NCI-H1436 treated with DMSO at 0.1 percent for 48 hours (cell line): ENCODE measurements around the gene BCAS1.
"Not testable (repeated sequence)": the region's sequence is repeated elsewhere in the genome, so short reads cannot be mapped to it uniquely, and the experiment has no call there.

Experiments used
- DNase-seq: peaks from one replicate; lab custom pipeline; 2025; lab: John Stamatoyannopoulos, UW

The BCAS1 gene

DNA sequence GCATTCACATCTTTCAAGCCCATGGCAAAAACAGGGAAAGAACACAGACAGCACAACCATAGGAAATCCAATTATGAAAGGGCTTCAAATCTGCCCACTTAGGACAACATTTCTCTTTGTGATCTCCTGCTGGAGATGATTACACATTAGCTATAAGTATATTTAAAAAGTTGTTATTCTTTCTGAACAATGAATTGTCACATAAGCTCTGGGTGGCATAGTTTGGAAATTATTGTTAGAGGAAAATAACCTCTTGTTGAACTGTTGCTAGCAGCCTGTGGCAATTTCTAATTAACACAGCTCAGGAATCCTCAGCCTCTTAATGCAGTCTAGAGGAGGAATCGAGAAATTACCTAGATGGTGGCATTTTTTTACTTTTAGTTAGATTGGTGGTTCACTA is 54.9 kb downstream of the BCAS1 start:
- no peak for DNase-seq

DNA sequence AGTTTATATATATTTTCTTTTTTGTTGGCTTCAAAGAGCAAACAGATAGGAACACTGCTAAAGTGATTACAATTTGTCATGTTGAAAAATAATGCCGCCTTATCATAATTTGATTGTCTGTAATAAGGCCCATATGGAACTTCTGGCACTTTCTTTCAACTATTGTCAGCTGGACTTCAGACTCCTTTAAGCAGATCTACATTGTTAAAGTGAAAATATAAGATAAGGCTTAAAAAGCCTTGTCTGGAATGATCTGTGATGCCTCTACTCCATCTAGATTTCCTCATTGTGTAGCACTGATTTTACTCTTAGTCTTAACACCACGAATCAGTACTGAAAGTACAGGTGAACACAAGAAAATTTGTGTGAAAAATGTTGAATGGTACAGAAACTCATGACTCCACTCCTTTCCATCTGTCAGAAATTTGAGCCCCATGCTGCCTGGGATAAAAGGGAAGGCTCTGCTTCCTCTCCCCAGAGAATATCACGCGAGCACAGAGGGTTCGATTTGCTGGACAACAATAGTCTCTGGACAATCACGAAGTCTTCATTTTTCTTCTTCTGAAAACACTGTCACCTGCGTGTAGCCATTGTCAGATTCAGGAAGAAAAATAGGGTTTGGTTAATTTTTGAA is 56.0 kb downstream of the BCAS1 start:
- DNase-seq = no peak

DNA sequence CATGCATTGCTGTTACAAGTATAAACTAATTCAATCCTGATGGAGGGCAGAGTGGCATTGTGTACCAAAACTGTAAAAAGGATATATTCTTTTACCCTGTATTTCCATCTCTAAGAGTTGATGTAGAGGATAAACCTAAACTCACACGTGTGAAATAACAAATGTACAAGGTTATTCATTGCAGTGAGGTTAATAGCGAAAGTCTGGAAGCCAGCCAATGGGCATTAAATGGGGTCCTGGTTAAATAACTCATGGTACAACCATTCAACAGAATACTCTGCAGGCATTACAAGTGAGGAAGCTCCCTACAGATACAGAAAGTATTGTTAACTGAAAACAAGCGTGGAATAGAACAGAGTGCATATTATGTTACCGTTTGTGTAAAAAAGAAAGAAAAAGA is 56.9 kb downstream of the BCAS1 start:
- no peak for DNase-seq

DNA sequence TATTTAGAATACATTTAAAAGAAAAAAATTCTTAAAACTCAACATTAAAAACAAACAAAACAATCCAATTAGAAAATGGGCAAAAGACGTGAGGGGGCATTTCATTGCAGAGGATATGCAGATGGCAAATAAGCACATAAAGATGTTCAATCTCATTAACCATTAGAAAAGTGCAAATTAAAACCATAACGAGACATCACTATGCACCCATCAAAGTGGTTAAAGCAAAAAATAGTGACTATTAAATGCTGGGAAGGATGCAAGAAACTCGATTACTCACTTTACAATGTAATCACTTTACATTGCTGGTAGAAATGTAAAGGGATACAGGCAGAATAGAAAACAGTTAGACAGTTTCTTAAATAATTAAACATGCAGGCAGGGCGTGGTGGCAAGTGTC is 59.0 kb downstream of the BCAS1 start:
- no peak for DNase-seq

DNA sequence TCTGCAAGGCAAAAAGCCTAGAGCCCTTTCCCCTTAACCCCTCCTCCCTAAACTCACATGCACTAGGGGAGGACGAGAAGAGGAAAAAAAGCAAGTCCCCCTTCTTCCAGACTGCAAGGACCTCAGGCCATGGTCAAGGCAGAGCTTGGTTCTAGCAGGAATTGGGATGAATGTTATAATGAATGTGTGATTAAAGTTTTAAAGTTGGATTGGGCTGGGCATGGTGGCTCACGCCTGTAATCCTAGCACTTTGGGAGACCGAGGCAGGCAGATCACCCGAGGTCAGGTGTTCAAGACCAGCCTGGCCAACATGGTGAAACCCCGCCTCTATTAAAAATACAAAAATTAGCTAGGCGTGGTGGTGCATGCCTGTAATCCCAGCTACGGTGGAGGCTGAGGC is 64.2 kb downstream of the BCAS1 start:
- DNase-seq = not testable (repeated sequence)

DNA sequence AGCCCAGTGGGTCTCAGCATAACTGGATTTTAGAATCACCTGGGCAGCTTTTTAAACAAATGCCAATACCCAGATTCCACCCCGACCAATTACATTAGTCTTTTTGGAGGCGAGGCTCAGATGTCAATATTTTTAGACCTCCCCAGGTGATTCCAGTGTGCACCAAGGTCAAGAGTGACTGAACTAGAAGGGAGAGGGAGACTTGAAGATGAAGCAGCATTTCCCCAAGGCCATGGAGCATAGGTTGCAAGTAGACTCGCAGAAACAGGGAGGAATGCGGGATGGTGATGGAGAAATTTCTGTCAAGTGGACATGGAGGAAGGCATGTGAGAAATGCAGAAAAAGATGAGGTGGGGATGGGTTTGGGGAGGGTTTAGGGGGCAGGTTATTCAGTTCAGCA is 64.9 kb downstream of the BCAS1 start:
- no peak for DNase-seq

DNA sequence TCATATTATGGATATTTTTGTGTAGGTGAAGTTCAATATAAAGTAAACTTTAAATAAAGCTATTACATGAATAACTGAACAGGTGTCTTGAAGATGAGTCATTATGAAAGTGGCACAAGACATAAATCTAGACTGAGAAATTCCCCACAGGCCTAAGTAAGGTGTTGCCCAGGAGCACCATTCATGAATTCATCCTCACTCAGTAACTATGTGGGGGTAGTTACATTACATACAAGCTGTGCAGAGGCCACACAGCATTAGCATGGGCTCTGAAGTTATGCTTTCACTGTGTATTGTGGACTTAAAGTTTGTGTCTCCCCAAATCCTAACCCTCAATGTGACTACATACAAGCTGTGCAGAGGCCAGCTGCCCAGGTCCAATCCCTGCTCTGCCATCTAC is 65.9 kb downstream of the BCAS1 start:
- no peak for DNase-seq

DNA sequence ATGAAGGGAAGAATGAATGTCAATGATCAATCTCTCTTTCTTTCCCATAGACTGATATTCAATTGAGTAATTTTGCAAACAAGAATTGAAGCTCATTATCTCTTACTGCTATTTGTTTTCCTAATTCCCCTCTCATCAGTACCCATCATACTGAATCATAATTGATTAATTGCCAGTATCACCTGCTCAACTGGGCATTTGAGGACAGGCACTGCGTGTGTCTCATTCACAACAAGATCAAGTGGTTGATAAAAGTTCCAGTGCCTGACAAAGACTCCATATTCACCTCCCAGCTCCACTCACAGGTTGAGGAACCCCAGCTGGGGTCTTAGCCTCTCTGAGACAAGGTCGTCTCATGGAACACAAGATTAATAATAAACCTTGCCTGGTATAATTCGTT is 67.7 kb downstream of the BCAS1 start:
- no peak for DNase-seq

DNA sequence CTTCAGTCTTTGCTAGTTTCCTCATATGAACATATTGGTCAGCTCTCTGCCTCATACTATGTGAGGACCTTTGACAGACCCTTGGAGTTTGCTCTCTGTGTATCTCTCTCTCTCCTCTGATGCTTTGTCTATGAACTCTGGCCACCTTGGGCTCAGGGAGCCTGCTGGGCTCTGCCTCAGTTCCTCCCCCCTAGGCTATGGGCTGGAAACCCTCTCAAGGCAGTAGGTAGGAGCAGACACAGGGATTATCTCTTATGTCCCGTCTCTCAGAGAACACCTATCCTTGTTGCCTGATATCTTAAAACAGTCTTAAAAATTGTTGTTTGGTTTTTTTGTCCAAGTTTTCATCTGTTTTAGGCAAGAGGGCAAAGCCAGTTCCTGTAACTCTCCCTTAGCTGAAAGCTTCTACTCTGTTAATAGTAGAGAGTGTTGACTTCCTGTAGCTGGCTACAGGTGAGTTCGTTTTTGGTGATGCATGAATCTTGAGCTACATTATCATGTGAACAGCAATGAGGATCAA is 68.3 kb downstream of the BCAS1 start:
- no peak for DNase-seq

DNA sequence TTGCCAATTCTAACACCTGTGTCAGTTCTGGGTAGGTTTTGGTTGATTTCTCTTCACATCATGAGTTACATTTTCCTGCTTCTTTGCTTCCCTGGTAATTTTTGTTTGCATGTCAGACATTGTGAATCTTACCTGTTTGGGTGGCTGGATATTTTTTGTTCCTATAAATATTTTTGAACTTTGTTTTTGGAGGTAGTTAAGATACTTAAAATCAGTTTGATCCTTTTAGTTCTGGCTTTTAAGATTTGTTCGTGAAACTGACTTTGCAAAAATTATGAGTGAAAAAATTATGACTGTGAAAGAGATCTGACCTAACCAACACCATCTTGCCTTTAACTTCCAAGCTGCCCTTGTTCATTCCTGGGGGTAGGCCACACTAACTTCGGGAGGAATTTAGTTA is 69.5 kb downstream of the BCAS1 start:
- DNase-seq = no peak

DNA sequence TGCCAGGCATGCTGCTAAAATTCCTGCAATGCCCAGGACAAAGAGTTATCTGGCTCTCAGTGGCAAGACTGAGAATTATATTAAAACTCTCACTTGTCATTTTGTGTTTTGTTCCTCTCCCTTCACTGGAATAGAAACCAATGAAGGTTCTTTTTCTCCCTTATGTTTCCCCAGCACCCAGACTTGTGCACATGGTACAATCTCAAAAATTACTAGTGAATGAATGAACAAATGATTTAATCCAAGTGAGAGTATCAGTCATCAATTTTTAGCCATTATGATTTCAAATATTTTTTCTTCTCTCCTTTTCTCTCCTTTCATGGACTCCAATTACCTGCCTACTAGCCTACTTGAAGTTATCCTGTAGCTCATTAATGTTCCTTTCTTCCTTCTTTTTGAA is 70.1 kb downstream of the BCAS1 start:
- no peak for DNase-seq

DNA sequence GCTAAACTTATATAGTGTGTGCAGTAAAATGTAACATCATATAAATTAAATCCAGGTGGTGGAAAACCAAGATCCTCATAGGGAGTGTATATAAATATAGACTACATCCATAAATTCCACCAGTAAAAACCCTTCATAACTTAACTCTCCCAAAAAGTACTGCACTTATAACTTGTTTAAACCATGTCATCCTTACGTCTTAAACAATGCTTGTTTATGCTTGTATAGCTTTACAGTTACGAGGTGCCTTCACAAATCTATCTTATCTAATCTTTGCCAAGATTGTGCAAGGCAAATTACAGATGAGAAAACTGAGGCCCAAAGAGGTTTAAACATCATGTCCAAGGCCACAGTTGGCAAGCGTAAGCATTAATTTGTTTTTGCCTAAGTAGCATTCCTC is 71.3 kb downstream of the BCAS1 start:
- DNase-seq = no peak

DNA sequence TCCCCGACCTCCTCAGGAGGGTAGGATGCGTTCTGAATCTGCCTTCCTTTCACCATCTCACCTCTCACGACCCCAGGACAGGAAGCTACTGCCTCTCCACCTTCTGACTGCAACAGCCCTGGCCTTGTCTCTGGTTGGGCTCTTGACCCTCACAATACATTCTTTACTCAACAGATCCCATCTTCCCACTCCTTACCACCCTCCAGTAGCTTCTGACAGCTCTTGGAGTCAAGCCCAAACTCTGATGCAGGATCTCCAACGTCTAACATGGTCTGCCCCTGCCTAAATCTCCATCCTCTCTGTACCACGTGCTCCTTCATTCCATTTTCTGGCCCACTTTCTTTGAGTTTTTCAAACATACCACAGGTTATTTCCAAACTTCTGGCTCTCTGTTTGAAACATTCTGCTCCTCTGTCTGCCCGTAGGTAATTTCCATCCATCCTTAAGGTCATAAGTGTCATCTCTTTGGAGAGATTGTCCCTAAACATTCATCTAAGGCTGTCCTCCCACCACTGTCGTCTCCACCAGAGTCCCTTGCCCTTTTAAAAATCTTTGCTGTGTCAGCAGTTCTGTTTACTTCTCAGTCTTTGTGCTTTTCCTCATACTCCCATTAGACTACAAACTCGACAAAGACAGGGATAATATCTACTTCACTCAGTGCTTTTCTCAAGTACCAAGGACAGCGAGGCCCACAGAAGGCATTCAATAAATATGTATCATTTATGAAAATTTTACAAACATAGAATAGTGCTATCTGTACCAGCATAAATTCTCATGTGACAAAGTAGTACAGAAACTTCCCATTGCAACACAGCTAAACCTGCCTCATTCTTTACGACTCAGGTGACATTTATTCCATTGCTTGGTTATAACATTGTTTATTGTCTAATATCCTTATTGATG is 73.6 kb downstream of the BCAS1 start:
- no peak for DNase-seq

DNA sequence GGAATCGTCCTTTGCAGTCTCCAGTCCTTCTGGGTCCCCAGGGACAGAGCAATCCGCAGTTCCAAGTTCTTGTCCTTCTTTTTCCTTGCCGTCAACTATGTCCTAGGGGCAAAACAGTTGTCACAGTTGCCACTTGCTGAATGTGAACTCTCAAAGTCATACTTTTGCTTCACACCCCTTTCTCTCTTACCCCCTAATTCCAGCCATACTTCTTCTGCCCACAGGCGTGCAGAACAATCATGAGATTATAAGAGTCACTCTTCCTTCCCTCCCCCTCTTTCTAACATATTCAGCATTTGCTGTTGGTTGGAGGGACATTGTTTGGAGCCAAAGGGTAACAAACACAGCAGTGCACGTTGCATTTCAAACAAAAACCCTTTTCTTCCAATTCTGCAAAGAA is 74.4 kb downstream of the BCAS1 start:
- no peak for DNase-seq

DNA sequence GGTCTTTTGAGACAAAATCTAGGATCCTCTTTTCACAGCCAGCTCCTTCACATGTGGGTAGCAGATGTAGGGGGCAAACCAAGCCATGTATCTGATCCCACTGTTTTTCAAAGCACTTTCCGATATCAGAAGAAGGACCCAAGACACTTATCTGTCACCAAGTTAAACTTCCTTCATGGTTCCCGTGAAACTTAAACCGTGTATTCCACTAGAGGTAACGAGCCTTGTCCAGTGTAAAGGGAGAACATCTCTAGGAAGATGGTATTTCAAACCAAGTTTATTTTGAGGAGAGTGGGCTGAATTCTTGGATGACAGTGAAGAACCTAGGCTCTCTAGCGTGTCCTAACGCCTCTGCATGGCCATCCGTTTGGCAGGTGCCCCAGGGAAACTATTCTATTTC is 76.3 kb downstream of the BCAS1 start:
- no peak for DNase-seq

DNA sequence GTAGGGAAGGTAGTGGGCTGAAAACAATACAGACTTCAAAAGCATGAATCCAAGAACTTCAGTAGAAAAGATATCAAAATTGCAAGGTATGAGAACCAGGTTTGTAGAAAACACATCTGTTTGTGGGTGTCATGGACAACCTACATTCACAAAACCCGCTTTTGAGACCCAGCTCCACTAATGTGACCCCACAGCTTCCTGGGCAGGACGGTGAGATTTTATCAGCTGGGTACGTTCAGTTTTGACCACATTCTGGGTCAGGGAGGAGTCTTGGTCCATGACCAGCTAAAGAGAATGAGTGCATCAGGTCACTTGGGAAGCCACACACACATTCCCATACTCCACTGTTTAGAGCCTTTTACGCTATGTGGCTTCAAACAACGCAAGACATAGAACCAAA is 77.1 kb downstream of the BCAS1 start:
- DNase-seq = no peak

DNA sequence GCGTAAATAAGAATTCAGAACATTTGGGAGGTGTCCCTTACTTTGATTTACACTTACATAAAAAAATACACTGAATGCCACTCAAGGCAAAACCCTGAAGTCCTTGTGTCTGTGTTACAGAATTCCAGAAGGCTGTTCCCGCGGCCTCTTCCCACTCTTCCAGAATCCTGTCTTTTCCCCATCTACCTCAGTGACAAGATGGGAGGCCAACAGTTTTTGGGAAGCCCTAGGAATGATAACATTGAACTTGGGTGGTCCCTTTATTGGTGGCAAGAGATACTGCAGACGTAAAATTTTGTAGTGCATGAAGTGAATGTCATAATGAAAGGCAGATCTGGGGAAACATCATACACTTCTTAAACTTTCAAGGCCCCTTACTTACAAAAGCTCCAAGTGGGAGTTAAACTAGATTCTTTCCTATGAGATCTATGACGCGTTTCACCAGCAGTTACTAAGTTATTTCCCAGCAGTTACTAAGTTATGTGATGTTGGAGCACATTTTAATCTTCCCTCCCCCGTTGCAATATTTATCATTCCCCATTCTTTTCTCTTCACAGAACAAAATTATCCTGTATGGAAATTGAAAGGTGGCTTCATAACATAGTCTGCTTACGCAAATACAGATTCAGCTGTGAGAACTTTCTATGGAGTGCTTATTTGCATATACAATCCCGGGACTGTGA is 79.5 kb downstream of the BCAS1 start:
- no peak for DNase-seq

DNA sequence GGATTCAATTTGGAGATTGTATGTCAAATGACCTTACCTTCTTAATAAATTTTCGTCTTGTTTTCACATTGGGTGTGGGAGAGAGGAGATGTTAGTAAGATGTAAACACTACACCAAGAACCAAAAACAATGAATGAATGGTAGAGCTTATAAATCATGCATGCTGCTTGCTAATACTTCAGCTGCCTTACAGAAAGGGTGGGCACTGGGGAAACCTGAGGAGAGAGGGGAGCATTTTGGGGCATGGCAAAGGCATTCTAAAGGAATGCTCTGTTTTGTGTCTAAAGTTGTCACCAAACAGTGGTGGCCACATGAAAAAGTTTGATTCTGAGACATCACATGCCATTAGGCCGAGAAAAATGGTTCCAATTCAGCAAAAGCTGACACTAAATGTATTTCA is 80.4 kb downstream of the BCAS1 start:
- DNase-seq = no peak

DNA sequence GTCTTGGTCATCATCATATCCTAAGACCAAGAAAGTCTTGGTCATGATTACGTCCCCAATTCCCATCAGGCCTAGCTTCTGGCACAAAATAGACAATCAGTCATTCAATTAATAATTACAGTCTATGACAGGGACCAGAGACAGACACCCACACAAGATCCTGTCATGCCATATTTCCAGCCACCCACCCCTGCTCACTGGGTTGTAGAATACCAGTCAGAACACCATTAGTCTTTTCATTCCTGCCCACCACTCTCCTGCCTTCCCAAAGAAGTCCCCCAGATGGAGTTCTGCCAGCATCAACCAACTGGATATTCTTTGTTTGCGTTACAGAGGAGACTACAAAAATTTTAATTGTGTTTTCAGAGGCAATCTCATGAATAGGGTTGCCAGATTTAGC is 81.0 kb downstream of the BCAS1 start:
- DNase-seq = no peak

DNA sequence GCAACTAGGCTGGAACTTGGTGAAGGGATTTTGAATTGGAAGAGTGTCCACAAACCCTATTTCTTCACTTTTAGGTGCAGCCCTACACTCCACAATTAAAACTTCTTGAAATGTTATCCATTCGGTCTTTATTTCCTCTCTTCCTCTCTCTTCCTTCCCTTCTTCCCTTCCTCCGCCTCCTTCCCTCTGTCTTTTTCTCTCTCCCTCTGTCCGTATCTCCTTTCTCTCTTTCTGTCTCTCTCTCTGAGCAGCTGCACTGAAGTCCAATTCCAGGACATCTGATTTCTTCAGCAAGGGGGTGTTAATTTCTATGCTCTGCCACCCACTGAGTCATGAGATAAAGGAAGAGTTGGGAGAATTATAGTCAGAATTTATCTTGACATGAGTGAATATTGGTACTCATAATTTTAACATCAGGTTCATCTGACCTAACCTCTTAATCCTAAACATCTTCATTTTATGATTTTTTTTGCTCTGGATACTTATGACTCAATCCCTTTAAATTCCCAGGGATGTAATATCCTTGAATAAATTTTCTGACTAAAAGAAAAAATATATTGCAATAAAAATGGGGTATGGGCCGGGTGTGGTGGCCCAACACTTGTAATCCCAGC is 84.2 kb downstream of the BCAS1 start:
- DNase-seq = no peak

DNA sequence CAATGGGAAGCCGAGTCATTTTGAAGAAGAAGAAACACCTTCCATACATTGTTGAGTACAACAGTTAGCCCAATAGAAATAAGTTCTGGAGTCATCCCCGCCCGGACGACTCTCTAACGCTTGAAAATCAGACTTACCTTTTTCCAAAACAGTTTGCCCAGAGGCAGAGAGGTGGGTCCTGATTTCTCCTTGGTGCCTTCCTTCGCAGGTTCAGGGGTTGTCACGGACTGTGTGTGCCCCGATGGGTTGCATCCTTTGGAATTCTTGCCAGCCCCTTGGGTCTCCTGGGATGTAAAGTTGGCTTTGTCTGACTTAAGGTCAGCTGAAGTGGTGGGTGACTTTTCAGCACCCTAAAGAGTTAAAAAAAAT is 85.3 kb downstream of the BCAS1 start:
- DNase-seq = no peak

DNA sequence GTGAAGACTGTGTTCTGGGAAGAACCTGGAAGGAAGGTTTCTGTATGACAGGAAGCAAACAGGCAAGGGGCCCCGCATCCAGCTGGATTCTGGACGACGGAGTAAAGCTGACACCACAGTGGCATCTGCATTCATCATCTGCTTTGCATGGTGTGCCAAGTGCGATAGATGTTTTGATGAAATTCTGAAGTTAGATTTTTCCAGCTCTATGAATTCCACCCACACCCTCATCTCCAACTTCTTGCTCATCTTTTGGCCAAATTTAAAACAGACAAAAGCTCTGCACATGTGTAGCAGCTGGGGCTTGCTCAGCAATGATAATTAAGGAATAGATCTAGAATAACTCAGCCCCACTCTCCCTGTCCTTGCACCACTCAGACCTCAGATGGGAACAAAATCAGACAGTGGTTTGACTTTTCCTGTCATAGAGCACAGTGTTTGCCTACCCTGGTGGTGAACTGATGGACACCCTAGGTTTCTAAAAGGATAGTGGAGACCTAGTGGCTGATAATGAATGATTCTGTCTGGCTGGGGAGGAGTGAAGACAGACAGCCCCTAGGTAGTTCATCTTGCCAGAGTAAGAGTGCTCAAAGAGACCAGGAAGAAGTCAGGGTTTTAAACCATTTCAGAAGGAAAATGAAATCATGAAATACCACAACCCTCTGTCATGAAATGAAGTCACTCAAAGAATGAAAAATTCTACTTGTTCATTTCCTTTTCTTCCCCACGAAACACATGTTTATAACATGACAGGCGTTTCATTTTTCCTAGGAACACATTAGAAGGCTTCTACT is 85.8 kb downstream of the BCAS1 start:
- no peak for DNase-seq
